Activated B cell treated with CpG ODN at 0.5 μM for 24 hours (primary cell): ENCODE measurements around the gene CPEB3. TPM values are rescaled to one million over a fixed set of nuclear protein-coding genes. Genes with fewer than 3 reads are reported as not detected.

Experiments used
- ATAC-seq: fragments of 200-7000 bp; cut with Tn5 transposase; one replicate; pipeline ENCODE4 v1.10.0; 2021; ENCODE audit warnings: low read depth, mild to moderate bottlenecking, moderate library complexity
- CTCF ChIA-PET: fragments of 350-600 bp; sonication (Branson Sonifier 250); formaldehyde crosslinking; loops from one replicate; lab custom pipeline; 2021; ENCODE audit warnings: antibody characterized with exemption; lab: Charles Lee
- POLR2A ChIA-PET: fragments of 350-600 bp; sonication (Branson Sonifier 250); formaldehyde crosslinking; loops from one replicate; lab custom pipeline; 2021; ENCODE audit warnings: antibody characterized with exemption; lab: Charles Lee
- DNase-seq: peaks from one replicate; pipeline ENCODE4 v3.0.0; 2022
- H3K27ac Mint-ChIP-seq: one replicate; pipeline ENCODE4 v1.8.0; 2020; ENCODE audit warnings: mixed read lengths
- H3K27me3 Mint-ChIP-seq: one replicate; pipeline ENCODE4 v1.8.0; 2021; ENCODE audit warnings: mixed read lengths
- H3K36me3 Mint-ChIP-seq: one replicate; pipeline ENCODE4 v1.8.0; 2021; ENCODE audit warnings: low read depth, mixed read lengths
- H3K4me1 Mint-ChIP-seq: one replicate; pipeline ENCODE4 v1.8.0; 2021; ENCODE audit warnings: mixed read lengths
- H3K4me3 Mint-ChIP-seq: one replicate; pipeline ENCODE4 v1.8.0; 2020; ENCODE audit warnings: mild to moderate bottlenecking, mixed read lengths
- H3K9me3 Mint-ChIP-seq: one replicate; pipeline ENCODE4 v1.8.0; 2020; ENCODE audit warnings: mixed read lengths
- CTCF ChIP-seq: fragments of 200-600 bp; IDR thresholded peaks from one replicate; pipeline ENCODE4 v1.8.0; 2022; ENCODE audit warnings: antibody characterized with exemption, mild to moderate bottlenecking
- intact Hi-C: fragments of 100-400 bp; cut with micrococcal nuclease; formaldehyde crosslinking; loops from one replicate; pipeline ENCODE4 v1.15.1; 2024
- total RNA-seq: library from RNA; stranded (reverse); gene quantifications from 2 replicates; pipeline ENCODE4 v1.2.3, GENCODE V29; 2022

Gene CPEB3
- total RNA-seq, 1 donor from 2014 or later: 2.5 TPM

DNA sequence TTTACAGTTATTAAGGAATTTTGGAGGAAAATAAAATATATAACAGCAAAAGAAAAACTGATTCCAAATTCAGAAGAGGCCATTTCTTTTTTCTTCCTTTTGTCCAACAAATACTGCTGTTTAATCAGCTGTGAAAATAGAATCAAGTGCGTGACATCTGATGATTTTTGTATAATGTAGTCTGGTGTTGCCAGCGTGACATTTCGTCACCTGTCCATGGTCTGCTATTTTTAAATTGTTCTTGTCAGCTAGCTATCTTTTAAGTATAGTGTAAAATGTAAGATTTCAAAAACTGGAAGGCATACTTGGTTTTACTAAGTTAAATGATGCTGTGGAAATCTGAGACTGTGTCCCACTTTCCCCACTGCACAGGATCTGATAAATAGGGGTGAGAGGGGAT, 105.9 kb downstream of the CPEB3 start:
- POLR2A ChIA-PET: interaction anchor here (0.7 kb wide), 1 partner anchor 17 kb away, joined by 3 read pairs; no protein-coding TSS in a partner anchor
- CTCF ChIA-PET: no interaction called here
- ATAC-seq (no peak), DNase-seq (no peak)
- no peak for TF ChIP-seq CTCF
- Mint-ChIP-seq H3K27ac (no peak overlapping the region), H3K4me3 (no peak overlapping the region), H3K36me3 (peaks cover 8% of the 10 kb centered on the region), H3K4me1 (peaks cover 7% of the 10 kb centered on the region), H3K9me3 (no peaks in the 10 kb centered on the region), H3K27me3 (no peaks in the 10 kb centered on the region)
- intact Hi-C loops: loop anchor here (5.0 kb wide), 1 partner anchor 43 kb away; no protein-coding TSS in a partner anchor

- H3K4me3 Mint-ChIP-seq: no peak overlapping the region
- ATAC-seq (no peak), DNase-seq (no peak)
- POLR2A ChIA-PET: no interaction called here
- H3K9me3 Mint-ChIP-seq: no peaks in the 10 kb centered on the region
- peaks cover 15% of the 10 kb centered on the region for H3K36me3 Mint-ChIP-seq
- H3K27me3 Mint-ChIP-seq: no peaks in the 10 kb centered on the region
- H3K27ac Mint-ChIP-seq: no peak overlapping the region
- no peak for TF ChIP-seq CTCF
- intact Hi-C loops: loop anchor here (5.0 kb wide), 1 partner anchor 41 kb away; no protein-coding TSS in a partner anchor
- H3K4me1 Mint-ChIP-seq: peaks cover 7% of the 10 kb centered on the region
- CTCF ChIA-PET: no interaction called here
These were observed 107.7 kb downstream of the CPEB3 start for GRCh38 chr10:92183199-92183598.

DNA sequence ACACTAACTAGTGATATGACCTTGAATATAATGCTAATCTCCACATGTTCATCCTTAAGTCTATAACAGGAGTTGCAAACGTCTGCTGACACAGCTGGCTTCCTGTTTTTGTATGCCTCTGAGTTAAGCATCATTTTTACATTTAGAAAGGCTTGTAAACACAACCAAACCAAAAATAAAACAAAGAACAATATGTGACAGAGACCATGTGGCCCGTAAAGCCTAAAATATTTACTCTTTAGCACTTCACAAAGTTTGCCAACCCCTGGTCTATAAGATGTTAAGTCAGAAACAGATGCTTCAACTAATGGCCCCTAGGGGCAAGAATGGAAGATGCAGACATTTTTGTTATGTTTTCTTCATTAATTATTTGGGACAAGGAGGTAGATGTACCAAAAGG, 109.3 kb downstream of the CPEB3 start:
- no peak for DNase-seq
- Mint-ChIP-seq H3K27ac (no peak overlapping the region), H3K4me1 (peaks cover 7% of the 10 kb centered on the region), H3K27me3 (no peaks in the 10 kb centered on the region), H3K36me3 (peaks cover 22% of the 10 kb centered on the region), H3K9me3 (no peaks in the 10 kb centered on the region), H3K4me3 (no peak overlapping the region)
- no peak for TF ChIP-seq CTCF
- intact Hi-C loops: loop anchor here (2.0 to 5.0 kb wide), 2 partner anchors 39 to 95 kb away; no protein-coding TSS in a partner anchor
- POLR2A ChIA-PET: interaction anchor here (0.7 to 1.0 kb wide), 2 partner anchors 92 to 111 kb away, joined by 4 read pairs; no protein-coding TSS in a partner anchor
- CTCF ChIA-PET: interaction anchor here (0.7 to 1.2 kb wide), 3 partner anchors 72 to 111 kb away, joined by 3 read pairs; no protein-coding TSS in a partner anchor
- no peak for ATAC-seq

- Mint-ChIP-seq H3K4me3 (no peak overlapping the region), H3K27ac (no peak overlapping the region), H3K36me3 (peaks cover 21% of the 10 kb centered on the region), H3K9me3 (no peaks in the 10 kb centered on the region), H3K27me3 (no peaks in the 10 kb centered on the region), H3K4me1 (peaks cover 7% of the 10 kb centered on the region)
- CTCF ChIA-PET: interaction anchor here (1.1 to 1.2 kb wide), 2 partner anchors 92 to 112 kb away, joined by 3 read pairs; no protein-coding TSS in a partner anchor
- ATAC-seq: no peak
- POLR2A ChIA-PET: no interaction called here
- no peak for TF ChIP-seq CTCF
- DNase-seq: no peak
- intact Hi-C loops: loop anchor here (2.0 to 5.0 kb wide), 2 partner anchors 38 to 94 kb away; no protein-coding TSS in a partner anchor
These were observed 110.5 kb downstream of the CPEB3 start for GRCh38 chr10:92180399-92180798.

GRCh38 chr10:92177546-92177945, 113.3 kb downstream of the CPEB3 start:
- DNase-seq (no peak), ATAC-seq (no peak)
- H3K9me3 Mint-ChIP-seq: no peaks in the 10 kb centered on the region
- ChIA-PET POLR2A (interaction anchor here (0.6 kb wide), 1 partner anchor 32 kb away, joined by 7 read pairs; no protein-coding TSS in a partner anchor), CTCF (no interaction called here)
- no peak for TF ChIP-seq CTCF
- H3K27me3 Mint-ChIP-seq: no peaks in the 10 kb centered on the region
- peaks cover 22% of the 10 kb centered on the region for H3K36me3 Mint-ChIP-seq
- no peak overlapping the region for H3K27ac Mint-ChIP-seq
- peaks cover 7% of the 10 kb centered on the region for H3K4me1 Mint-ChIP-seq
- intact Hi-C loops: no loop called here
- H3K4me3 Mint-ChIP-seq: no peak overlapping the region
